Ovary (tissue), 3 donors: Measurements from ENCODE around the gene RNLS.

Experiments
- CTCF ChIP-seq, 3 donors: fragments of 450-650 bp in 2 of 3; fragments of 200-600 bp in 1 of 3; IDR thresholded peaks; one replicate each; pipeline versions ENCODE4 v1.5.1 to v1.8.0; 2016 to 2022; ENCODE audit warnings: antibody characterized with exemption in 3 of 3, mild to moderate bottlenecking in 1 of 3
- EP300 ChIP-seq: sonication (generic); formaldehyde crosslinking; IDR thresholded peaks from one replicate; pipeline ENCODE4 v1.6.1; 2017; ENCODE audit warnings: antibody characterized with exemption
- POLR2A ChIP-seq: fragments of 450-650 bp; IDR thresholded peaks from one replicate; pipeline ENCODE4 v1.6.1; 2017; ENCODE audit warnings: antibody characterized with exemption, mild to moderate bottlenecking, moderate library complexity
- donor health status: DM: no; HTN: no; CAD: no.

GRCh38 chr10:88423732-88424131, 159.4 kb downstream of the RNLS start:
- TF ChIP-seq POLR2A (no peak), CTCF (IDR thresholded peaks at IDR 0.05) (no peak), EP300 (no peak)
